Smooth muscle cell (in vitro differentiated cells): Measurements from ENCODE around the gene RBFOX2. TPM values are rescaled to one million over a fixed set of nuclear protein-coding genes. Genes with fewer than 3 reads are reported as not detected.
A peak's percentile ranks its signal among the peaks of the same experiment; 100 is the strongest.

ENCODE experiments used
- DNase-seq: peaks from one replicate; lab custom pipeline; 2025; ENCODE audit not compliant: unreplicated experiment; lab: John Stamatoyannopoulos, UW
- H2AFZ ChIP-seq: fragments of 200-600 bp; sonication (generic); 2 replicates; pipeline ENCODE4 v1.6.0; 2016; ENCODE audit warnings: antibody characterized with exemption, low read depth, mild to moderate bottlenecking
- H3F3A ChIP-seq: fragments of 200-600 bp; sonication (generic); 2 replicates; pipeline ENCODE4 v1.6.0; 2017; ENCODE audit warnings: antibody characterized with exemption, low read depth
- H3K27ac ChIP-seq: fragments of 200-600 bp; sonication (generic); 2 replicates; pipeline ENCODE4 v1.5.1; 2016; ENCODE audit warnings: low read depth, mild to moderate bottlenecking
- H3K27me3 ChIP-seq: fragments of 200-600 bp; sonication (generic); 2 replicates; pipeline ENCODE4 v1.6.1; 2016; ENCODE audit warnings: low read depth, mild to moderate bottlenecking
- H3K36me3 ChIP-seq: fragments of 200-600 bp; sonication (generic); 2 replicates; pipeline ENCODE4 v1.5.1; 2016; ENCODE audit warnings: low read depth
- H3K4me1 ChIP-seq: fragments of 200-600 bp; sonication (generic); 2 replicates; pipeline ENCODE4 v1.5.1; 2016; ENCODE audit warnings: low read depth
- H3K4me2 ChIP-seq: fragments of 200-600 bp; sonication (generic); 2 replicates; pipeline ENCODE4 v1.6.0; 2016; ENCODE audit warnings: mild to moderate bottlenecking
- H3K4me3 ChIP-seq: fragments of 200-600 bp; sonication (generic); 2 replicates; pipeline ENCODE4 v1.5.1; 2016; ENCODE audit warnings: mild to moderate bottlenecking
- H3K79me2 ChIP-seq: fragments of 200-600 bp; sonication (generic); 2 replicates; pipeline ENCODE4 v1.6.0; 2016; ENCODE audit warnings: low read depth, mild to moderate bottlenecking
- H3K9ac ChIP-seq: fragments of 200-600 bp; sonication (generic); 2 replicates; pipeline ENCODE4 v1.6.0; 2016; ENCODE audit warnings: low read depth
- H3K9me3 ChIP-seq: fragments of 200-600 bp; sonication (generic); replicated peaks from 2 replicates; pipeline ENCODE4 v1.5.1; 2016; ENCODE audit warnings: low read depth
- H4K20me1 ChIP-seq: fragments of 200-600 bp; sonication (generic); 2 replicates; pipeline ENCODE4 v1.6.0; 2016; ENCODE audit warnings: low read depth
- CTCF ChIP-seq: fragments of 200-600 bp; sonication (generic); IDR thresholded peaks from 2 replicates; pipeline ENCODE4 v1.5.1; 2017; ENCODE audit warnings: borderline replicate concordance, mild to moderate bottlenecking, antibody characterized with exemption; ENCODE audit not compliant: insufficient read depth, poor library complexity, severe bottlenecking
- WGBS: methylation state at CpG from one replicate; pipeline ENCODE4 v1.1.7; 2016; ENCODE audit warnings: low lambda C conversion rate; 5-methylcytosine and 5-hydroxymethylcytosine counted together
- polyA plus RNA-seq: library from polyadenylated mRNA; unstranded; fragments of >200 nt; fragmentation: Nextera tagmentation; extraction: Ambion mirVana; gene quantifications from 2 replicates; pipeline ENCODE4 v1.2.1, GENCODE V29; 2016
- total RNA-seq: library from RNA; depleted of rRNA; stranded (reverse); fragments of >200 nt; gene quantifications from 2 replicates; pipeline ENCODE4 v1.2.3, GENCODE V29; 2014

RBFOX2 gene
- total and polyA plus RNA-seq, 2 experiments from 2014 or later = 128 to 144 TPM

- no peak for TF ChIP-seq CTCF
- H3K27ac ChIP-seq = no peak overlapping the region
- H3K27me3 ChIP-seq = no peaks in the 10 kb centered on the region
- peaks cover 18% of the 10 kb centered on the region for H3K4me1 ChIP-seq
- no peak overlapping the region for H2AFZ ChIP-seq
- no peak for DNase-seq
- 100% methylated on average over 2 of the region's 2 CpGs for WGBS
- peaks cover 96% of the 10 kb centered on the region for H3K79me2 ChIP-seq
- H3K9ac ChIP-seq = no peak overlapping the region
- peaks cover 94% of the 10 kb centered on the region for H4K20me1 ChIP-seq
- no peaks in the 10 kb centered on the region for H3K9me3 ChIP-seq
- no peak overlapping the region for H3K4me3 ChIP-seq
- no peak overlapping the region for H3K4me2 ChIP-seq
- H3F3A ChIP-seq = peaks cover 10% of the 10 kb centered on the region
- H3K36me3 ChIP-seq = no peaks in the 10 kb centered on the region
Observed at GRCh38 chr22:35854334-35854733, 174.3 kb downstream of the RBFOX2 start.

DNA sequence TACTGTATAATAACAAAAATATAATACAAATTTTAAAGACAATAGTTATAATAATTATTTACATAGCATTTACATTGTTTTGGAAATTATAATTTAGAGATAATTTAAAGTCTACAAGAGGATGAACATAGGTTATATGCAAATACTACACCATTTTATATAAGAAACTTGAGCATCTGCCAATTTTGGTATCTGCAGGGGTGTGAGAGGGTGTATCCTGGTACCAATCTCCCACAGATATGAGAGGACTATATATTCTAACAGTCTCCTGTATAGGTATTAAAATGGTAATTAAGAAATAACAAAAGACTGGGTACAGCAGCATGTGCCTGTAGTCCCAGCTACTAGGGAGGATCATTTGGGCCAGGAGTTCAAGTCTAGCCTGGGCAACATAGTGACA lies 176.5 kb downstream of the RBFOX2 start:
- TF ChIP-seq CTCF = no peak
- Histone ChIP-seq H3K4me3 (no peak overlapping the region), H4K20me1 (peaks cover 93% of the 10 kb centered on the region), H3K9me3 (no peaks in the 10 kb centered on the region), H2AFZ (no peak overlapping the region), H3K9ac (no peak overlapping the region), H3K4me1 (peaks cover 19% of the 10 kb centered on the region), H3K36me3 (no peaks in the 10 kb centered on the region), H3K4me2 (no peak overlapping the region), H3K27ac (no peak overlapping the region), H3K27me3 (no peaks in the 10 kb centered on the region), H3K79me2 (peaks cover 95% of the 10 kb centered on the region), H3F3A (peaks cover 10% of the 10 kb centered on the region)
- DNase-seq = no peak

DNA sequence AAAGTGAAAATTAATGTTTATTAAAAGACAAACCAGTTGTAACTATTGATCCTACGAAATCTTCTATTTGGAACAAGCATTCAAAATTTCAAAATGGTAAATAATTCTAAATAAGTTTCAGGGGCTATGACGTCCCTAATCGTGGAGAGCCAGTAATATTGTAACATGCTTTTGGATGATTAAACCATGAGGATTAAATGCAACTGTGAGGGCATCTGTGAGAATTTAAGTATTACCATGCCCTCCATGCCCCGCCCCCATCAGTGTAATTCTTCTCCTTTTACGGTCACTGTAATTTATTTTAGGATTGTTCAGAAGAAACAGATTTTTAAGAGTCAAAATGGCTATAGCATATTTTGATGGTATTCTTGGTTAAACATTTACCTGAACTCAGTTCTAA lies 177.8 kb downstream of the RBFOX2 start:
- H3K36me3 ChIP-seq = no peaks in the 10 kb centered on the region
- peaks cover 87% of the 10 kb centered on the region for H4K20me1 ChIP-seq
- peaks cover 19% of the 10 kb centered on the region for H3K4me1 ChIP-seq
- H2AFZ ChIP-seq = no peak overlapping the region
- H3K4me3 ChIP-seq = no peak overlapping the region
- 84% methylated on average over 5 of the region's 5 CpGs for WGBS
- no peaks in the 10 kb centered on the region for H3K9me3 ChIP-seq
- no peaks in the 10 kb centered on the region for H3K27me3 ChIP-seq
- peaks cover 10% of the 10 kb centered on the region for H3F3A ChIP-seq
- peaks cover 92% of the 10 kb centered on the region for H3K79me2 ChIP-seq
- H3K4me2 ChIP-seq = peak overlapping the region; percentile 71
- TF ChIP-seq CTCF = no peak
- no peak overlapping the region for H3K27ac ChIP-seq
- no peak for DNase-seq
- H3K9ac ChIP-seq = no peak overlapping the region

DNA sequence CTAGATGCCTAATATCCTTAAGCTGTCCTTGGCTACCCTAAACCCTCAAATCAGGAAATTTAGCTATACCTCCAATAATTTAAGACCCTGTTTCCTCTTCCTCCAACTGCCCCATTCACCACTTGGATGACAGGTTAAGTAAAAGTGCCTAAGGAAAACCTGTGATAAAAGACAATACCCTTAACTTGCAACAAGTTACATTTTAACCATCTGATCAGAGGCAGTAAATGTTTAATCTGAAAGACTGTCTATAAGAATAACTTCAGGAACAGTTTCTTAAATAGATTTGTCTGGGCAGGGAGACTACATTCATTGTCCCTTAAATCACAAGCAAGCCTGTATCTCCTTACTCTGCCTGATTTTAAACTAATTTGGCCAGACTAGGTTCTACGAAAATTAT lies 181.8 kb downstream of the RBFOX2 start:
- Histone ChIP-seq H3K79me2 (peaks cover 88% of the 10 kb centered on the region), H3K9ac (no peak overlapping the region), H3K4me3 (no peak overlapping the region), H3K36me3 (no peaks in the 10 kb centered on the region), H3K4me2 (no peak overlapping the region), H3K27me3 (no peaks in the 10 kb centered on the region), H3K27ac (no peak overlapping the region), H4K20me1 (peaks cover 79% of the 10 kb centered on the region), H3K4me1 (peaks cover 19% of the 10 kb centered on the region), H2AFZ (no peak overlapping the region), H3F3A (peaks cover 10% of the 10 kb centered on the region), H3K9me3 (no peaks in the 10 kb centered on the region)
- WGBS = 92% methylated on average over 1 of the region's 1 CpG
- no peak for DNase-seq
- no peak for TF ChIP-seq CTCF
